ENCODE results near the gene MAN1C1.

DNA sequence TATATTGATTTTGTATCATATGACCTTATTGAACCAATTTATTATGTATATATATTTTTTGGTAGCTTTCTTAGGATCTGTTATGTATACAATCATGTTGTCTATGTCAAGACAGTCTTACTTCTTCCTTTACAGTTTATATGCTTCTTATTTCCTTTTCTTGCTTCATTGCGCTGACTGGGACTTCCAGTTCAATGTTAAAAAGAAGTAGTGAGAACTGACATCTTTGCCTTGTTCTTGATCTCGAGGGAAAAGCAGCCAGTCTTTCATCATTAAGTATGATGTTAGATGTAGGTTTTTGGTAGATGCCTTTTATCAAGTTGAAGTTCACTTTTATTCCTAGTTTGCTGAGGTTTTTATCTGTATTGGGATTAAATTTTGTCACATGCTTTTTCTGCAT, 17.5 kb downstream of the MAN1C1 start:
- TF ChIP-seq CTCF (conservative IDR thresholded peaks at IDR 0.05 in 1 of 2, IDR thresholded peaks at IDR 0.05 in 1 of 2; ENCODE audit: extremely low read depth in 1 of 2, insufficient read depth in 1 of 2, low read depth in 1 of 2, low read length in 2 of 2) (no peak), EZH2 (IDR thresholded peaks at IDR 0.05; ENCODE audit: borderline replicate concordance, low read length) (no peak)
